Mammary epithelial cell (primary cell): ENCODE measurements around the gene CXCL11.

Experiments
- CTCF ChIP-seq, 2 donors: IDR thresholded peaks in 1 of 2; conservative IDR thresholded peaks in 1 of 2; 2 replicates each; pipeline ENCODE4 v1.5.1; 2011 to 2012; ENCODE audit warnings: inconsistent platforms in 2 of 2, low read length in 2 of 2, mild to moderate bottlenecking in 2 of 2, control low read depth in 1 of 2, low read depth in 1 of 2; ENCODE audit not compliant: insufficient read depth in 1 of 2; ENCODE audit errors: extremely low read depth in 1 of 2
- EZH2 ChIP-seq: IDR thresholded peaks from 2 replicates; pipeline ENCODE4 v1.6.1; 2012; ENCODE audit warnings: low read length, inconsistent platforms, borderline replicate concordance

GRCh38 chr4:76074993-76075600, 39.2 kb upstream of the CXCL11 start:
- TF ChIP-seq CTCF (conservative IDR thresholded peaks at IDR 0.05 in 1 of 2, IDR thresholded peaks at IDR 0.05 in 1 of 2; ENCODE audit: extremely low read depth in 1 of 2, insufficient read depth in 1 of 2, low read depth in 1 of 2, low read length in 2 of 2) (no peak), EZH2 (no peak)
